ENCODE results near the gene WNT6.
A peak's percentile ranks its signal among the peaks of the same experiment; 100 is the strongest.

WNT6 gene

GRCh38 chr2:218894151-218894879, 34.7 kb downstream of the WNT6 start:
- Mint-ChIP-seq H3K27me3 (ENCODE audit: low read depth, poor library complexity) (peaks cover 98% of the 10 kb centered on the region), H3K9me3 (peaks cover 8% of the 10 kb centered on the region), H3K36me3 (ENCODE audit: low read depth) (no peaks in the 10 kb centered on the region), H3K4me3 (no peak overlapping the region), H3K27ac (no peak overlapping the region), H3K4me1 (peaks cover 25% of the 10 kb centered on the region)
- DNase-seq = no peak
- no peak for TF ChIP-seq CTCF (IDR thresholded peaks at IDR 0.05)

GRCh38 chr2:218894880-218895157, 35.2 kb downstream of the WNT6 start:
- Mint-ChIP-seq H3K9me3 (peaks cover 8% of the 10 kb centered on the region), H3K4me3 (no peak overlapping the region), H3K4me1 (peaks cover 25% of the 10 kb centered on the region), H3K27ac (no peak overlapping the region), H3K36me3 (ENCODE audit: low read depth) (no peaks in the 10 kb centered on the region), H3K27me3 (ENCODE audit: low read depth, poor library complexity) (peaks cover 98% of the 10 kb centered on the region)
- DNase-seq = no peak
- TF ChIP-seq CTCF (IDR thresholded peaks at IDR 0.05) = no peak

GRCh38 chr2:218895326-218895725, 35.7 kb downstream of the WNT6 start:
- H3K9me3 Mint-ChIP-seq = peaks cover 9% of the 10 kb centered on the region
- no peak for DNase-seq
- H3K27me3 Mint-ChIP-seq (ENCODE audit: low read depth, poor library complexity) = peaks cover 100% of the 10 kb centered on the region
- no peak for TF ChIP-seq CTCF (IDR thresholded peaks at IDR 0.05)
- no peak overlapping the region for H3K4me3 Mint-ChIP-seq
- peaks cover 25% of the 10 kb centered on the region for H3K4me1 Mint-ChIP-seq
- H3K27ac Mint-ChIP-seq = no peak overlapping the region
- H3K36me3 Mint-ChIP-seq (ENCODE audit: low read depth) = no peaks in the 10 kb centered on the region

- Mint-ChIP-seq H3K9me3 (peaks cover 15% of the 10 kb centered on the region), H3K27ac (no peak overlapping the region)
Measured at GRCh38 chr2:218895759-218896500, 36.3 kb downstream of the WNT6 start.

GRCh38 chr2:218896501-218897393, 37.1 kb downstream of the WNT6 start:
- peaks cover 100% of the 10 kb centered on the region for H3K27me3 Mint-ChIP-seq (ENCODE audit: low read depth, poor library complexity)
- TF ChIP-seq CTCF (IDR thresholded peaks at IDR 0.05) = no peak
- H3K4me3 Mint-ChIP-seq = peak overlapping the region; percentile 56
- H3K4me1 Mint-ChIP-seq = peaks cover 25% of the 10 kb centered on the region
- H3K27ac Mint-ChIP-seq = no peak overlapping the region
- peaks cover 17% of the 10 kb centered on the region for H3K9me3 Mint-ChIP-seq
- DNase-seq = peak; percentile 61
- no peaks in the 10 kb centered on the region for H3K36me3 Mint-ChIP-seq (ENCODE audit: low read depth)

More at GRCh38 chr2:218895759-218896500, 36.3 kb downstream of the WNT6 start:
- H3K4me3 Mint-ChIP-seq = peak overlapping the region; percentile 45
- no peaks in the 10 kb centered on the region for H3K36me3 Mint-ChIP-seq (ENCODE audit: low read depth)
- peaks cover 25% of the 10 kb centered on the region for H3K4me1 Mint-ChIP-seq
- H3K27me3 Mint-ChIP-seq (ENCODE audit: low read depth, poor library complexity) = peaks cover 100% of the 10 kb centered on the region
- TF ChIP-seq CTCF (IDR thresholded peaks at IDR 0.05) = no peak
- no peak for DNase-seq

All from nephron progenitor cell (in vitro differentiated cells).